Upper lobe of left lung (tissue), 6 donors: ENCODE data around the gene LIG1. TPM values are rescaled to one million over a fixed set of nuclear protein-coding genes. Genes with fewer than 3 reads are reported as not detected.

Experiments
- ATAC-seq, 2 donors: fragments of 200-7000 bp; cut with Tn5 transposase; one replicate each; pipeline ENCODE4 v1.9.1; 2022; ENCODE audit warnings: mild to moderate bottlenecking in 2 of 2, moderate library complexity in 2 of 2; ENCODE audit not compliant: low FRiP score in 2 of 2
- DNase-seq, 2 donors: peaks; one replicate each; pipeline ENCODE4 v3.0.0-alpha.2; 2019 to 2020
- H3K27ac ChIP-seq, 4 donors: fragments of 200-600 bp; sonication (generic); one replicate each; pipeline ENCODE4 v1.5.1; 2016 to 2019
- H3K27me3 ChIP-seq, 4 donors: fragments of 200-600 bp; sonication (generic); one replicate each; pipeline ENCODE4 v1.5.1; 2017 to 2019
- H3K36me3 ChIP-seq, 4 donors: fragments of 200-600 bp; sonication (generic); one replicate each; pipeline ENCODE4 v1.5.1; 2016 to 2019
- H3K4me1 ChIP-seq, 4 donors: fragments of 200-600 bp; sonication (generic); one replicate each; pipeline ENCODE4 v1.5.1; 2018 to 2019
- H3K4me3 ChIP-seq, 4 donors: fragments of 200-600 bp; sonication (generic); one replicate each; pipeline ENCODE4 v1.5.1; 2017 to 2019; ENCODE audit warnings: mild to moderate bottlenecking in 2 of 4, moderate library complexity in 1 of 4
- H3K9me3 ChIP-seq, 4 donors: fragments of 200-600 bp; sonication (generic); one replicate each; pipeline ENCODE4 v1.5.1; 2018 to 2019
- CTCF ChIP-seq, 6 experiments: fragments of 450-650 bp in 4 of 6; fragments of 200-600 bp in 2 of 6; sonication (generic) in 2 of 6; IDR thresholded peaks; one replicate each; pipeline ENCODE4 v1.5.1; 2016 to 2019; ENCODE audit warnings: antibody characterized with exemption in 6 of 6
- EP300 ChIP-seq, 4 donors: sonication (generic); formaldehyde crosslinking; IDR thresholded peaks; one replicate each; pipeline ENCODE4 v1.5.1; 2017; ENCODE audit warnings: antibody characterized with exemption in 4 of 4, control low read depth in 2 of 4
- POLR2A ChIP-seq, 4 donors: fragments of 450-650 bp; IDR thresholded peaks; one replicate each; pipeline ENCODE4 v1.5.1; 2016 to 2017; ENCODE audit warnings: antibody characterized with exemption in 4 of 4, mild to moderate bottlenecking in 2 of 4
- POLR2AphosphoS5 ChIP-seq, 2 donors: sonication (generic); formaldehyde crosslinking; IDR thresholded peaks; one replicate each; pipeline ENCODE4 v1.5.1; 2017; ENCODE audit warnings: antibody characterized with exemption in 2 of 2
- WGBS, 2 donors: methylation state at CpG; one replicate each; pipeline ENCODE4 v1.1.5; 2017 to 2018; 5-methylcytosine and 5-hydroxymethylcytosine counted together
- total RNA-seq, 6 donors: library from RNA; depleted of rRNA in 4 of 6; stranded (reverse); fragments of >200 nt in 4 of 6; gene quantifications; one replicate each; pipeline versions ENCODE4 v1.1.0 to v1.2.1, GENCODE V29; 2016 to 2021
- donor health status: DM: no; HTN: no; CAD: no; lungs with moderate emphysema.
- donor health status: DM: no; HTN: yes; CAD: no; lungs with severe emphysema.

The LIG1 gene
- total RNA-seq, 6 donors from 2014 or later: 11.4 to 113 (median 27.8) TPM

GRCh38 chr19:48111280-48111679 lies 58.9 kb downstream of the LIG1 start:
- H3K27ac ChIP-seq: peak overlapping the region; percentile 89 to 93 (median 92)
- WGBS, 2 donors: 61 to 77% methylated on average over 7 of the region's 7 CpGs
- H3K4me3 ChIP-seq: peak overlapping the region in 1 of 4 donors; percentile 57
- no peak for TF ChIP-seq EP300 (IDR thresholded peaks at IDR 0.05)
- TF ChIP-seq POLR2A (IDR thresholded peaks at IDR 0.05): no peak
- no peak for TF ChIP-seq POLR2AphosphoS5 (IDR thresholded peaks at IDR 0.05)
- no peak for TF ChIP-seq CTCF (IDR thresholded peaks at IDR 0.05)
- ATAC-seq (no peak), DNase-seq (no peak)
- peaks cover 21 to 37% (median 26%) of the 10 kb centered on the region in 4 donors for H3K4me1 ChIP-seq
- no peaks in the 10 kb centered on the region for H3K9me3 ChIP-seq
- H3K36me3 ChIP-seq: peaks cover 0 to 7% (median 0%) of the 10 kb centered on the region in 4 donors
- no peaks in the 10 kb centered on the region for H3K27me3 ChIP-seq

- peak in 1 of 6 experiments; percentile 9 for TF ChIP-seq CTCF (IDR thresholded peaks at IDR 0.05)
- peak in 1 of 2 donors; percentile 73 for TF ChIP-seq POLR2AphosphoS5 (IDR thresholded peaks at IDR 0.05)
- peak in 3 of 4 donors; percentile 48 to 73 (median 52) for TF ChIP-seq POLR2A (IDR thresholded peaks at IDR 0.05)
- TF ChIP-seq EP300 (IDR thresholded peaks at IDR 0.05): no peak
- DNase-seq (peak; percentile 90 to 96), ATAC-seq (peak; percentile 85 to 92)
- Histone ChIP-seq H3K4me3 (peak within 1 kb of the TSS; percentile 25 to 57 (median 45)), H3K4me1 (peaks cover 21 to 37% (median 26%) of the 10 kb centered on the region in 4 donors), H3K27ac (peak within 1 kb of the TSS; percentile 89 to 93 (median 92)), H3K9me3 (no peaks in the 10 kb centered on the region), H3K27me3 (no peaks in the 10 kb centered on the region), H3K36me3 (peaks cover 0 to 4% (median 0%) of the 10 kb centered on the region in 4 donors)
- 0 to 1% methylated on average over 23 to 27 of the region's 27 CpGs for WGBS, 2 donors
Measured at GRCh38 chr19:48110350-48110966, 59.7 kb downstream of the LIG1 start, which contains the start of gene PLA2G4C. TSS of gene PLA2G4C (minus strand) at chr19:48110817. CDS start at chr19:48106529, 4,288 bp downstream.

GRCh38 chr19:48108997-48109782 lies 61.0 kb downstream of the LIG1 start:
- no peak for DNase-seq
- 79 to 89% methylated on average over 15 of the region's 15 CpGs for WGBS, 2 donors
- Histone ChIP-seq H3K4me1 (peaks cover 21 to 37% (median 26%) of the 10 kb centered on the region in 4 donors), H3K27ac (peak overlapping the region in 3 of 4 donors; percentile 90 to 93 (median 93)), H3K4me3 (peak overlapping the region in 1 of 4 donors; percentile 57), H3K36me3 (peaks cover 0 to 5% (median 0%) of the 10 kb centered on the region in 4 donors), H3K27me3 (no peaks in the 10 kb centered on the region), H3K9me3 (no peaks in the 10 kb centered on the region)
- TF ChIP-seq EP300 (IDR thresholded peaks at IDR 0.05) (no peak), POLR2AphosphoS5 (IDR thresholded peaks at IDR 0.05) (no peak), POLR2A (IDR thresholded peaks at IDR 0.05) (no peak), CTCF (IDR thresholded peaks at IDR 0.05) (no peak)
- no peak for ATAC-seq

- TF ChIP-seq POLR2A (IDR thresholded peaks at IDR 0.05) (no peak), POLR2AphosphoS5 (IDR thresholded peaks at IDR 0.05) (no peak), EP300 (IDR thresholded peaks at IDR 0.05) (no peak), CTCF (IDR thresholded peaks at IDR 0.05) (no peak)
- Histone ChIP-seq H3K27me3 (no peaks in the 10 kb centered on the region), H3K4me3 (no peak overlapping the region), H3K4me1 (peaks cover 10 to 14% (median 11%) of the 10 kb centered on the region in 4 donors), H3K27ac (no peak overlapping the region), H3K9me3 (no peaks in the 10 kb centered on the region), H3K36me3 (peaks cover 0 to 18% (median 4%) of the 10 kb centered on the region in 4 donors)
- DNase-seq (no peak), ATAC-seq (no peak)
- WGBS, 2 donors: 87 to 95% methylated on average over 5 of the region's 5 CpGs
Measured at GRCh38 chr19:48103922-48104321, 66.2 kb downstream of the LIG1 start.
